GM21786 (cell line): ENCODE measurements around the gene RPL18A.

Experiments used
- ATAC-seq: cut with Tn5 transposase; IDR thresholded peaks from one replicate; pipeline ENCODE4 v1.9.1; 2021; ENCODE audit not compliant: unreplicated experiment

The RPL18A gene

DNA sequence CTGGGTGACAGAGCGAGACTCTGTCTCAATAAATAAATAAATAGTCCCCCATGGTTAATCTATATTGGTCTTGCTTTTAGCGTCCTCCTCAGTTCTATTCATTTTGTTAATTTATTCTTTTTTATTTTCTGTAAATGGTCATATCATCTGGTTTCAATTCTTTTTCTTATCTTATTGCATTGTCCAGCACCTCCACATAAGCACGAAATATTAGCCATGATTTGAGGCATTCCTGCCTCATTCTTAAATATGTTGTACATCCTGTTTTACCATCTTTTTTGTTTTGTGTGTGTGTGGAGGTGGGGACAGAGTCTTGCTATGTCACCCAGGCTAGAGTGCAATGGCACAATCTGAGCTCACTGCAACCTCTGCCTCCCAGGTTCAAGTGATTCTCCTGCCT lies 48.5 kb downstream of the RPL18A start:
- ATAC-seq, result no peak

DNA sequence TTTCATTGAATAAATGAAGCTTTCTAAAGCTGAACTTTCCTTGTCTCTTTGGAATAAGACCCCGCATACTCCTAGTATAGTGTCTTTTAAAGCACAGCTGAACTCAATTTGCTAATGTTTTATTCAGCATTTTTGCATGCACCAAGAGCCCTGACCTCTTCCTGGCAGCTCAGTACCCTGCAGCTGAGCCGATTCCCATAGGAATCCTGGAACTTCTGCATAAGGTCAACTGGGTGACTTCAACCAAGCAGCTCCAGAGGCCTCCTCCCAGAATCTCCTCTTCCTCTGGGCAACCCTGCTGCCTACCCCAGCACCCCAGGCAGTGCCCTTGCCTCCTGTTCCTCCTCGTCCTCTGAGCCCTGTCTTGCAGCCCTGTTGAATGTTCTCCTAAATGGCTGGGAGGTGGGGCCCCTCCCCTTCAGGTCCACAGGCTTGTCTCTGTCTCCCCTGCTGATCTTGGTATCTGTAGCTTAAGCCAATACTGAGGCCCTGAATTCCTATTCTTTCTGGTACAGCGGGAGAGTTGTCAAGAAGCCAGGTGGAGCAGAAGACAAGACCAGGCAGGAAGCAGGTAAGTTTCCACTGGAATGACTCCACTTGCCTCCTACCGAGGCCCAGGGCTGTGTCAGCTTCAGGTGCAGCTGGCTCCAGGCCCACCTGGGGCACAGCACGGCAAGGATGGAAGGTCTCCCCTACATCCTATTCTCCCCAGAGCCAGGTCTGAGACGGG lies 49.5 kb downstream of the RPL18A start:
- no peak for ATAC-seq

DNA sequence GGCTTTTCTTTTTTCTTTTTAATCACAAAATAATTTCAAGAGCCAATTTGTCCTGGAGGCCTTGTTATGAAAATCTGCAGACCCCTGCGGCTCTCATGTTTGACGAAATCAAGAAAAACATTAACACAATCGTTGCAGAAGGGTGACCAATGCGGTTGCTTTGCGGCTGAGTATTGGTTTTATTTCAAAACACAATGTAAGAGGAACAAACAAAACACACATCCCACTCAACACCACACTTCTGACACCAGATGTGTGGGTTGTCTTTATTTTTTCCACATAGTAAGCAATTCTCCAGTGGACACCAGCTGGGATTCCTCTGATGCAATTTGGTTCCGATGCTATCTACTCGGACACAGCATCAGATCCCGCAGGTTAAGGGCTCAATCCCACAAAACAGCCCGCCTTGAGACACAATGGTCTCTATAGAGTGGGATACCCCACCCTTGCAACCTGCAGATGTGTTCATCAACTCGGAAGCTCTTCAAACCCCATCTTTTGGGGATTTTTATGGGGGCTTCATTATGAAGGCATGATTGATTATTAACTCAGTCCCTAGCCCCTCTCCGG lies 51.2 kb downstream of the RPL18A start:
- ATAC-seq, result no peak
